ENCODE measurements around the gene DNMT3A. TPM values are rescaled to one million over a fixed set of nuclear protein-coding genes. Genes with fewer than 3 reads are reported as not detected.

The DNMT3A gene
- total RNA-seq, 1 donor from 2014 or later = 58.1 TPM

GRCh38 chr2:25246001-25246400 is 95.7 kb downstream of the DNMT3A start:
- Mint-ChIP-seq H3K4me1 (ENCODE audit: low read depth, unreplicated experiment) (peaks cover 21% of the 10 kb centered on the region), H3K4me3 (ENCODE audit: unreplicated experiment) (no peak overlapping the region), H3K27me3 (ENCODE audit: low read depth, unreplicated experiment) (no peaks in the 10 kb centered on the region), H3K9me3 (ENCODE audit: unreplicated experiment) (peaks cover 3% of the 10 kb centered on the region), H3K36me3 (ENCODE audit: low read depth, unreplicated experiment) (peaks cover 24% of the 10 kb centered on the region), H3K27ac (ENCODE audit: unreplicated experiment) (no peak overlapping the region)
- H2AFZ ChIP-seq (ENCODE audit: low read depth, low read length) = no peak overlapping the region
- H4K20me1 ChIP-seq (ENCODE audit: insufficient read depth, low read length) = no peaks in the 10 kb centered on the region
- no peaks in the 10 kb centered on the region for H3K27me3 ChIP-seq (ENCODE audit: insufficient read depth, low read length)
- no peak overlapping the region for H3K4me3 ChIP-seq (ENCODE audit: insufficient read depth, low read depth, low read length)
- H3K4me2 ChIP-seq (ENCODE audit: low read length) = no peak overlapping the region
- no peak for TF ChIP-seq EZH2 (IDR thresholded peaks at IDR 0.05; ENCODE audit: insufficient read depth, low read length)
- TF ChIP-seq, protein P1, sequence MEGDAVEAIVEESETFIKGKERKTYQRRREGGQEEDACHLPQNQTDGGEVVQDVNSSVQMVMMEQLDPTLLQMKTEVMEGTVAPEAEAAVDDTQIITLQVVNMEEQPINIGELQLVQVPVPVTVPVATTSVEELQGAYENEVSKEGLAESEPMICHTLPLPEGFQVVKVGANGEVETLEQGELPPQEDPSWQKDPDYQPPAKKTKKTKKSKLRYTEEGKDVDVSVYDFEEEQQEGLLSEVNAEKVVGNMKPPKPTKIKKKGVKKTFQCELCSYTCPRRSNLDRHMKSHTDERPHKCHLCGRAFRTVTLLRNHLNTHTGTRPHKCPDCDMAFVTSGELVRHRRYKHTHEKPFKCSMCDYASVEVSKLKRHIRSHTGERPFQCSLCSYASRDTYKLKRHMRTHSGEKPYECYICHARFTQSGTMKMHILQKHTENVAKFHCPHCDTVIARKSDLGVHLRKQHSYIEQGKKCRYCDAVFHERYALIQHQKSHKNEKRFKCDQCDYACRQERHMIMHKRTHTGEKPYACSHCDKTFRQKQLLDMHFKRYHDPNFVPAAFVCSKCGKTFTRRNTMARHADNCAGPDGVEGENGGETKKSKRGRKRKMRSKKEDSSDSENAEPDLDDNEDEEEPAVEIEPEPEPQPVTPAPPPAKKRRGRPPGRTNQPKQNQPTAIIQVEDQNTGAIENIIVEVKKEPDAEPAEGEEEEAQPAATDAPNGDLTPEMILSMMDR (IDR thresholded peaks at IDR 0.05; ENCODE audit: insufficient read depth, low read depth, low read length) = no peak
- peaks cover 17% of the 10 kb centered on the region for H3K4me1 ChIP-seq (ENCODE audit: insufficient read depth, low read length)
- no peak for DNase-seq (ENCODE audit: low read depth)
- FAIRE-seq = no peak
- no peak overlapping the region for H3K9ac ChIP-seq (ENCODE audit: low read length)
- H3K27ac ChIP-seq (ENCODE audit: low read depth, low read length) = no peak overlapping the region
- peaks cover 17% of the 10 kb centered on the region for H3K79me2 ChIP-seq (ENCODE audit: insufficient read depth, low read length)
- peaks cover 23% of the 10 kb centered on the region for H3K36me3 ChIP-seq (ENCODE audit: insufficient read depth, low read length)
- H3K9me3 ChIP-seq (ENCODE audit: insufficient read depth, low read depth, low read length) = no peaks in the 10 kb centered on the region

DNA sequence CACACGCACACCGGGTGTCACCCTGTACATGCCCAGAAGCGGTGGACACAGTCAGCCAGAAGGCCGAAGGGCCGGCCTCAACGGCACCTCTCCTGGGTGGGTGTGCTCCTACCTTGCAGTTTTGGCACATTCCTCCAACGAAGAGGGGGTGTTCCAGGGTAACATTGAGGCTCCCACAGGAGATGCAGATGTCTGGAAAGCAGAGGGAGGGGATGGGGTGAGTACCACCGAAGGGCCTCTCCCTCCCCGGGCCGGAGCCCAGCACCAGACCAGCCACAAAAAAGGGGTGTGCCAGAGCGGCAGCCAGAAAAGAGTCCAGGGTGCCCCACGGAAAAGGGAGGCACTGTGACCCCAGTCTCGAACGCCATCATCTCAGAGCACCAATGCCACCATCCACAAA is 96.6 kb downstream of the DNMT3A start:
- Histone ChIP-seq H3K4me3 (ENCODE audit: insufficient read depth, low read depth, low read length) (no peak overlapping the region), H4K20me1 (ENCODE audit: insufficient read depth, low read length) (no peaks in the 10 kb centered on the region), H3K4me2 (ENCODE audit: low read length) (no peak overlapping the region), H3K4me1 (ENCODE audit: insufficient read depth, low read length) (peaks cover 9% of the 10 kb centered on the region), H3K36me3 (ENCODE audit: insufficient read depth, low read length) (peaks cover 25% of the 10 kb centered on the region), H3K27me3 (ENCODE audit: insufficient read depth, low read length) (no peaks in the 10 kb centered on the region), H3K9ac (ENCODE audit: low read length) (no peak overlapping the region), H2AFZ (ENCODE audit: low read depth, low read length) (no peak overlapping the region), H3K79me2 (ENCODE audit: insufficient read depth, low read length) (peaks cover 11% of the 10 kb centered on the region), H3K27ac (ENCODE audit: low read depth, low read length) (no peak overlapping the region), H3K9me3 (ENCODE audit: insufficient read depth, low read depth, low read length) (no peaks in the 10 kb centered on the region)
- Mint-ChIP-seq H3K4me1 (ENCODE audit: low read depth, unreplicated experiment) (peaks cover 18% of the 10 kb centered on the region), H3K27ac (ENCODE audit: unreplicated experiment) (no peak overlapping the region), H3K36me3 (ENCODE audit: low read depth, unreplicated experiment) (peaks cover 29% of the 10 kb centered on the region), H3K27me3 (ENCODE audit: low read depth, unreplicated experiment) (no peaks in the 10 kb centered on the region), H3K4me3 (ENCODE audit: unreplicated experiment) (no peak overlapping the region), H3K9me3 (ENCODE audit: unreplicated experiment) (peaks cover 3% of the 10 kb centered on the region)
- TF ChIP-seq, protein P1 (IDR thresholded peaks at IDR 0.05; ENCODE audit: insufficient read depth, low read depth, low read length) = no peak
- TF ChIP-seq EZH2 (IDR thresholded peaks at IDR 0.05; ENCODE audit: insufficient read depth, low read length) = no peak
- no peak for DNase-seq (ENCODE audit: low read depth)
- FAIRE-seq = no peak

- H3K36me3 Mint-ChIP-seq (ENCODE audit: low read depth, unreplicated experiment) = peaks cover 35% of the 10 kb centered on the region
- TF ChIP-seq, protein P1 (IDR thresholded peaks at IDR 0.05; ENCODE audit: insufficient read depth, low read depth, low read length) = no peak
- TF ChIP-seq EZH2 (IDR thresholded peaks at IDR 0.05; ENCODE audit: insufficient read depth, low read length) = no peak
These were observed 97.7 kb downstream of the DNMT3A start for GRCh38 chr2:25243995-25244394.

More at GRCh38 chr2:25243995-25244394, 97.7 kb downstream of the DNMT3A start:
- Histone ChIP-seq H3K36me3 (ENCODE audit: insufficient read depth, low read length) (peaks cover 31% of the 10 kb centered on the region), H3K9me3 (ENCODE audit: insufficient read depth, low read depth, low read length) (no peaks in the 10 kb centered on the region), H3K4me3 (ENCODE audit: insufficient read depth, low read depth, low read length) (no peak overlapping the region), H3K9ac (ENCODE audit: low read length) (no peak overlapping the region), H4K20me1 (ENCODE audit: insufficient read depth, low read length) (no peaks in the 10 kb centered on the region), H3K4me1 (ENCODE audit: insufficient read depth, low read length) (no peaks in the 10 kb centered on the region), H3K79me2 (ENCODE audit: insufficient read depth, low read length) (peaks cover 2% of the 10 kb centered on the region), H2AFZ (ENCODE audit: low read depth, low read length) (no peak overlapping the region), H3K27me3 (ENCODE audit: insufficient read depth, low read length) (no peaks in the 10 kb centered on the region), H3K4me2 (ENCODE audit: low read length) (no peak overlapping the region), H3K27ac (ENCODE audit: low read depth, low read length) (no peak overlapping the region)
- peaks cover 8% of the 10 kb centered on the region for H3K4me1 Mint-ChIP-seq (ENCODE audit: low read depth, unreplicated experiment)
- H3K27ac Mint-ChIP-seq (ENCODE audit: unreplicated experiment) = no peak overlapping the region
- no peak for FAIRE-seq
- no peak overlapping the region for H3K4me3 Mint-ChIP-seq (ENCODE audit: unreplicated experiment)
- no peak for DNase-seq (ENCODE audit: low read depth)
- no peaks in the 10 kb centered on the region for H3K27me3 Mint-ChIP-seq (ENCODE audit: low read depth, unreplicated experiment)
- H3K9me3 Mint-ChIP-seq (ENCODE audit: unreplicated experiment) = peaks cover 3% of the 10 kb centered on the region
